Stimulated activated naive CD8-positive, alpha-beta T cell treated with anti-CD3 and anti-CD28 coated beads, Interleukin-15, amount 100 ng/mL, for 72 hours (primary cell): Measurements from ENCODE around the gene ST6GALNAC6.
"Not testable (repeated sequence)": the region's sequence is repeated elsewhere in the genome, so short reads cannot be mapped to it uniquely, and the experiment has no call there.

ENCODE experiments used
- ATAC-seq: fragments of 150-1000 bp; cut with Tn5 transposase; 2 replicates; pipeline ENCODE4 v1.10.0; 2021; ENCODE audit warnings: mild to moderate bottlenecking, moderate library complexity
- DNase-seq, 2 donors: peaks; one replicate each; pipeline ENCODE4 v3.0.0; 2021 to 2022
- H3K27ac Mint-ChIP-seq, 2 donors: one replicate each; pipeline ENCODE4 v1.8.0; 2022; ENCODE audit warnings: mild to moderate bottlenecking in 2 of 2, mixed read lengths in 2 of 2, moderate library complexity in 2 of 2
- H3K27me3 Mint-ChIP-seq: one replicate; pipeline ENCODE4 v1.8.0; 2022; ENCODE audit warnings: mixed read lengths
- H3K4me1 Mint-ChIP-seq: one replicate; pipeline ENCODE4 v1.8.0; 2022; ENCODE audit warnings: mild to moderate bottlenecking, mixed read lengths
- H3K4me3 Mint-ChIP-seq, 2 donors: one replicate each; pipeline ENCODE4 v1.8.0; 2022; ENCODE audit warnings: mild to moderate bottlenecking in 2 of 2, mixed read lengths in 2 of 2, moderate library complexity in 1 of 2
- H3K9me3 Mint-ChIP-seq, 2 donors: one replicate each; pipeline ENCODE4 v1.8.0; 2022; ENCODE audit warnings: mixed read lengths in 2 of 2

Gene ST6GALNAC6

GRCh38 chr9:127876764-127877562 lies 22.4 kb downstream of the ST6GALNAC6 start:
- H3K4me1 Mint-ChIP-seq = peaks cover 18% of the 10 kb centered on the region
- H3K27me3 Mint-ChIP-seq = peaks cover 19% of the 10 kb centered on the region
- DNase-seq (no peak), ATAC-seq (no peak)
- H3K9me3 Mint-ChIP-seq = no peaks in the 10 kb centered on the region
- peak overlapping the region; percentile 22 to 61 for H3K4me3 Mint-ChIP-seq
- H3K27ac Mint-ChIP-seq = peak overlapping the region in 1 of 2 donors; percentile 42

GRCh38 chr9:127876026-127876763 lies 23.2 kb downstream of the ST6GALNAC6 start:
- Mint-ChIP-seq H3K9me3 (no peaks in the 10 kb centered on the region), H3K27ac (no peak overlapping the region), H3K4me3 (no peak overlapping the region), H3K27me3 (peaks cover 19% of the 10 kb centered on the region), H3K4me1 (peaks cover 18% of the 10 kb centered on the region)
- DNase-seq = no peak
- ATAC-seq = peak; percentile 16

- Mint-ChIP-seq H3K4me3 (no peak overlapping the region), H3K9me3 (no peaks in the 10 kb centered on the region)
- no peak for DNase-seq
Observed at GRCh38 chr9:127875306-127875966, 24.0 kb downstream of the ST6GALNAC6 start.

DNA sequence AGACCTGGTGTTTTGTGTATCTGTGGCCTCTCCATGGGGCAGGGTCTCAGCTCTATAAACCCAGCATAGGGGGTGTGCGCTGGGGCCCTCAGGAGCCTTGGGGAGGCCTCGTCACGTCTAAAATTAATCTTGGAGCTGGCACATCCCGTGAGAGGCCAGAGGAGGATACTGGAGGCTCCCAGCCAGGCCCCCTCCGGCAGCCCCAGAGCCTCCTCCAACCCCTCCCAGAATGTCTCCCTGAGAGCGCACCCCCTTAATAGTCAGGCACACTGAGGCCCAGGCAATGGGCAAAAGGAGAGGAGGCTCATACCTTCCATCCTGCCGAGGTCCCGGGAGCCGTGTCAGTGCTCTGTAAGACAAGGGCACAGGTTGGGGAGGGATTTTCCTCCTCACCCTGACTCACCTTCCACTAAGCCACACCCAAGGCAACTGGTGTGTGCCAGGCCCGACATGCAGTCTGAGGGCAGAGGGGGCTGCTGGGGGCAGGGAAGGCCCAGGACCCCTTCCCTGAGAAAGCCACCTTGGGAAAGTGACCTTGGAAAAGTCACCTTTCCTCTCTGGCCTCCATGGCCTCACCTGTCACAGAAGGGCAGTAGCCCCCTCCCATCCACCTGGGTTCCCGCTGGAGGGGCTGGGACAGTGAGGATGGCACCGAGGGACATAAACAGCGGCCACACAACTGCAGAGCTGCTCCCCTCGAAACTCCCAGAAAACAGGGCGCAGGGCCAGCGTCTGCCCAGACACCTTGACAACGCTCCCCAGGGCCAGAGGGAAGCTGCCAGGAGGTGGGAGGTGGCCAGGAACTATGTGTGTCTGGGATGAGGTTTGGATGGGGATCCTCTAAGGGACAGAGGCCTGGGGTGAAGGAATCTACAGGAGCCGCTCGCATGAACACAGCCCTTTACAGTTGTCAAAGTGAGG lies 24.8 kb downstream of the ST6GALNAC6 start:
- H3K9me3 Mint-ChIP-seq = no peaks in the 10 kb centered on the region
- ATAC-seq (no peak), DNase-seq (no peak)
- H3K4me1 Mint-ChIP-seq = peaks cover 18% of the 10 kb centered on the region
- H3K27ac Mint-ChIP-seq = peak overlapping the region in 1 of 2 donors; percentile 54
- no peak overlapping the region for H3K4me3 Mint-ChIP-seq
- H3K27me3 Mint-ChIP-seq = peaks cover 19% of the 10 kb centered on the region

More at GRCh38 chr9:127875306-127875966, 24.0 kb downstream of the ST6GALNAC6 start:
- ATAC-seq = peak; percentile 17
- Mint-ChIP-seq H3K4me1 (peaks cover 18% of the 10 kb centered on the region), H3K27me3 (peaks cover 19% of the 10 kb centered on the region), H3K27ac (no peak overlapping the region)

DNA sequence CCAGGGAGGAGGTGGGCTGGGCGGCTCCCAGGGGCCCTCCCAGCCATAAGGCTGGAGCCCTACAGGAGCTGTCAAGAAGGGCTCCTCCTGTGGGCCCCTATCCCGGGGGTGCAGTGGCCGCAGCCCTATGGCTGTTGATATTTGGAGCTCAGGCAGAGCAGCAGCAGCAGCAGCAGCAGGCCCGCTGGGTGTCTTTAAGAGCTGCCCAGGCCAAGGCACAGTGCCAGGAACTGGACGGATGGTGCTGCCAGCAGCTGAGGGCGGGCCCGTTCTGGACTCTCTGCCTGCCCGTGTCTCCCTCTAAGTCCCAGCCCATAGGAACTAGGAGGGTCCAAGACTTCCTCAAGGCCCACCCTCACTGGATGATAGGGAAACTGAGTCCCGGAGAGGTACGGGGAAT lies 25.5 kb downstream of the ST6GALNAC6 start:
- H3K4me3 Mint-ChIP-seq = no peak overlapping the region
- H3K4me1 Mint-ChIP-seq = peaks cover 18% of the 10 kb centered on the region
- peaks cover 19% of the 10 kb centered on the region for H3K27me3 Mint-ChIP-seq
- H3K9me3 Mint-ChIP-seq = no peaks in the 10 kb centered on the region
- no peak for ATAC-seq
- peak overlapping the region in 1 of 2 donors; percentile 54 for H3K27ac Mint-ChIP-seq
- no peak for DNase-seq

GRCh38 chr9:127873223-127873691 lies 26.1 kb downstream of the ST6GALNAC6 start:
- DNase-seq = no peak
- no peaks in the 10 kb centered on the region for H3K9me3 Mint-ChIP-seq
- ATAC-seq = no peak
- no peak overlapping the region for H3K4me3 Mint-ChIP-seq
- H3K27ac Mint-ChIP-seq = peak overlapping the region in 1 of 2 donors; percentile 75
- H3K27me3 Mint-ChIP-seq = peaks cover 16% of the 10 kb centered on the region
- peaks cover 13% of the 10 kb centered on the region for H3K4me1 Mint-ChIP-seq

DNA sequence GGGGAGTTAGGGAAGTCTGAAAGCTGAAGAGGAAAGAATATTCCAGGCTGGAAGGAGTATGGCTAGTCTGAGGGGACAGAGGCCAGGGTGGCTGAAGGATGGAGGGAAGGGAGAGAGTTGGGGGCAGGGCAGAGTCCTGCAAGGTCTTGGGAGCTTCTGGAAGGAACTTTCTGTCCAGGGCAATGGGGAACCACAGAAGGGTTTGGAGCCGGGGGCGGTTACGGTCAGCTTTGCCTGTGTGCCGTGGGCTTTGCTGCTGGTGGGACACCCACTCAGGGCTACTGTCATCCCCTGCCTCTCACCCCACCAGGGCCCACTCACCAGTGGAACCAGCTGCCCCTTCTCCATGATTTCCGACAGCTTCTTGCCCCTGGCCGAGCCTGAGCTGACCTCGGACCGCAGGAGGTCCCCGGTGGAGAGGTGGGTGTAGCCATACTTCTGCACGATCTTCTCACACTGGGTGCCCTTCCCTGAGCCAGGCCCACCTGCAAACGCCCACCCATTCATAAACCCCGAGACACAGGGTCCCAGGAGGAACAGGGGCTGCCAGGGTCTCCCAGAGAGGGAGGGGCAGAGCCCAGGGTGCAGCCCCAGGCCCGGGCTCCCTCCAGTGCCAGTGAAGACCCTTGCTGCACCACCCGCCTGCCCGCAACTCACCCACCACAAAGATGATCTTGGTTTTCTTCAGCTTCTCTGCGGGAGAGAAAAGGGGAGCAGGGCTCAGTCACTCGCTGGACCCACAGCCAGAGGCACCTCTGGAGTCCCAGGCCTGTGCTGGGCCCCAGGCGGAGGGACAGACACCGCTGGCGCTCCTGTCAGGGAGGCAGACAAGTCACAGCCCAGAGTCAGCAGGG lies 26.8 kb downstream of the ST6GALNAC6 start:
- H3K9me3 Mint-ChIP-seq = no peaks in the 10 kb centered on the region
- H3K4me1 Mint-ChIP-seq = peaks cover 7% of the 10 kb centered on the region
- no peak overlapping the region for H3K4me3 Mint-ChIP-seq
- peaks cover 10% of the 10 kb centered on the region for H3K27me3 Mint-ChIP-seq
- peak overlapping the region in 1 of 2 donors; percentile 75 for H3K27ac Mint-ChIP-seq
- DNase-seq = no peak
- no peak for ATAC-seq

GRCh38 chr9:127871531-127871930 lies 27.9 kb downstream of the ST6GALNAC6 start:
- DNase-seq = no peak
- no peaks in the 10 kb centered on the region for H3K27me3 Mint-ChIP-seq
- no peaks in the 10 kb centered on the region for H3K4me1 Mint-ChIP-seq
- H3K4me3 Mint-ChIP-seq = no peak overlapping the region
- H3K27ac Mint-ChIP-seq = no peak overlapping the region
- no peaks in the 10 kb centered on the region for H3K9me3 Mint-ChIP-seq
- no peak for ATAC-seq

DNA sequence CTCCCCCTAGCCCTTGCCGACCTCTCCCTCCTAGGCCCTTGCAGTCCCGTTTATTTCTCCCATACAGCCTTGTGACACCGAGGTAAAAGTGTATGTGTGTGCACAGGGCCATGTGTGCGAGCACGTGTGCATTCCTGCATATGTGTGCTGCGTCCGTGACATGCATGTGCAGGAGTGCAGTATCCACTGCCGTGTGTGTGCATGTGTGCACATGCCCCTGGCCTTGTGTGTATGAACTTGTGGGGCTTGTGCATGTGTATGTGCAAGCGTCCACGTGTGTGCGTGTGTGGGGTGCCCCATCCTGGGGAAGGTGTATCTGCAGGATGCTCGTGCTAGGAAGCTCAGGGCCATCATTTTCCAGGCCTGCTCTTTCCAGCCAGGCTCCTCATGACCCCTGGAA lies 28.5 kb downstream of the ST6GALNAC6 start:
- no peak overlapping the region for H3K4me3 Mint-ChIP-seq
- no peak for ATAC-seq
- peaks cover 2% of the 10 kb centered on the region for H3K4me1 Mint-ChIP-seq
- H3K27ac Mint-ChIP-seq = peak overlapping the region in 1 of 2 donors; percentile 87
- H3K27me3 Mint-ChIP-seq = no peaks in the 10 kb centered on the region
- DNase-seq = no peak
- no peaks in the 10 kb centered on the region for H3K9me3 Mint-ChIP-seq

DNA sequence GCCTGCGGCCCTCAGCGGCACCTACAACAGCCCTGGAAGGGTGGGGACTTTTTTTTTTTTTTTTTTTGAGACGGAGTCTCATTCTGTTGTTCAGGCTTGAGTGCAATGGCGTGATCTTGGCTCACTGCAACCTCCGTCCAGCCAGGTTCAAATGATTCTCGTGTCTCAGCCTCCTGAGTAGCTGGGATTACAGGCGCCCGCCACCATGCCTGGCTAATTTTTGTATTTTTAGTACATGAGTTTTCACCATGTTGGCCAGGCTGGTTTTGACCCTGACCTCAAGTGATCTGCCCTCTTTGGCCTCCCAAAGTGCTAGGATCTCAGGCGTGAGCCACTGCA lies 29.3 kb downstream of the ST6GALNAC6 start:
- not testable (repeated sequence) for DNase-seq, ATAC-seq, H3K4me1 Mint-ChIP-seq, H3K27ac Mint-ChIP-seq, H3K27me3 Mint-ChIP-seq, H3K4me3 Mint-ChIP-seq, H3K9me3 Mint-ChIP-seq

GRCh38 chr9:127869310-127870152 lies 29.9 kb downstream of the ST6GALNAC6 start:
- Mint-ChIP-seq H3K4me3 (no peak overlapping the region), H3K9me3 (no peaks in the 10 kb centered on the region), H3K27me3 (no peaks in the 10 kb centered on the region), H3K27ac (no peak overlapping the region), H3K4me1 (peaks cover 14% of the 10 kb centered on the region)
- ATAC-seq (peak; percentile 82), DNase-seq (peak; percentile 83 to 84)

GRCh38 chr9:127868278-127868902 lies 31.0 kb downstream of the ST6GALNAC6 start:
- ATAC-seq (no peak), DNase-seq (no peak)
- H3K4me1 Mint-ChIP-seq = peaks cover 14% of the 10 kb centered on the region
- no peak overlapping the region for H3K27ac Mint-ChIP-seq
- no peak overlapping the region for H3K4me3 Mint-ChIP-seq
- H3K9me3 Mint-ChIP-seq = no peaks in the 10 kb centered on the region
- no peaks in the 10 kb centered on the region for H3K27me3 Mint-ChIP-seq
